ENCODE data around the gene SHOC1.

DNA sequence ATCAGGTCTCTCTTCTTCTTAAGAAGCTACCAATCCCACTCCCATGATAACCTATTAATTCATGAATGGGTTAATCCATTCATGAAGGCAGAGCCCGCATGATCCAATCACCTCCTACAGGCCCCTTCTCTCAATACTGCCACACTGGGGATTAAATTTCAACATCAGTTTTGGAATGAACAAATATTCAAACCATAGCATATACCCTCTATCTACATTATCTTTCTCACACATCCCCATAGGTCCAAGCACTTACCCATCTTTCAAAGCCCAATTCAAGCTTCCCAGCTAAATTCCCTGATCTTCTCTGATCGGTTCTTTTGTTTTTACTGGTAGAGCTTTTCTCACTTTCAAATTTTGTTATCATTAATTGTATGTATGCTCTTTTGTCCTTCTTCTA lies 10.5 kb upstream of the SHOC1 start:
- TF ChIP-seq, protein P1, sequence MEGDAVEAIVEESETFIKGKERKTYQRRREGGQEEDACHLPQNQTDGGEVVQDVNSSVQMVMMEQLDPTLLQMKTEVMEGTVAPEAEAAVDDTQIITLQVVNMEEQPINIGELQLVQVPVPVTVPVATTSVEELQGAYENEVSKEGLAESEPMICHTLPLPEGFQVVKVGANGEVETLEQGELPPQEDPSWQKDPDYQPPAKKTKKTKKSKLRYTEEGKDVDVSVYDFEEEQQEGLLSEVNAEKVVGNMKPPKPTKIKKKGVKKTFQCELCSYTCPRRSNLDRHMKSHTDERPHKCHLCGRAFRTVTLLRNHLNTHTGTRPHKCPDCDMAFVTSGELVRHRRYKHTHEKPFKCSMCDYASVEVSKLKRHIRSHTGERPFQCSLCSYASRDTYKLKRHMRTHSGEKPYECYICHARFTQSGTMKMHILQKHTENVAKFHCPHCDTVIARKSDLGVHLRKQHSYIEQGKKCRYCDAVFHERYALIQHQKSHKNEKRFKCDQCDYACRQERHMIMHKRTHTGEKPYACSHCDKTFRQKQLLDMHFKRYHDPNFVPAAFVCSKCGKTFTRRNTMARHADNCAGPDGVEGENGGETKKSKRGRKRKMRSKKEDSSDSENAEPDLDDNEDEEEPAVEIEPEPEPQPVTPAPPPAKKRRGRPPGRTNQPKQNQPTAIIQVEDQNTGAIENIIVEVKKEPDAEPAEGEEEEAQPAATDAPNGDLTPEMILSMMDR (conservative IDR thresholded peaks at IDR 0.05; ENCODE audit: low read depth, low read length), result no peak
- no peak for TF ChIP-seq EZH2 (IDR thresholded peaks at IDR 0.05; ENCODE audit: borderline replicate concordance, low read depth, low read length, poor library complexity, severe bottlenecking)

Data from A673 (cell line).